OCI-LY3 (cell line): Measurements from ENCODE around the gene ZNF500.

Source experiments
- H2AFZ ChIP-seq: fragments of 200-600, 300-600 bp; shearing (Covaris generic); 2 replicates; pipeline ENCODE4 v1.6.0; 2014; ENCODE audit warnings: antibody characterized with exemption, low read depth, low read length
- H3K27ac ChIP-seq: fragments of 200-600, 300-600 bp; sonication (generic); 2 replicates; pipeline ENCODE4 v1.5.1; 2014; ENCODE audit warnings: mild to moderate bottlenecking, low read length, moderate library complexity, mixed read lengths
- H3K27me3 ChIP-seq: fragments of 200-600, 300-600 bp; sonication (generic); 2 replicates; pipeline ENCODE4 v1.6.1; 2014; ENCODE audit warnings: low read depth, low read length, mixed read lengths
- H3K36me3 ChIP-seq: fragments of 200-600, 300-600 bp; sonication (generic); replicated peaks from 2 replicates; pipeline ENCODE3; 2014; ENCODE audit warnings: low read depth, low read length, mixed read lengths
- H3K4me1 ChIP-seq: fragments of 300-600, 200-600 bp; sonication (generic); 2 replicates; pipeline ENCODE4 v1.6.1; 2014; ENCODE audit warnings: low read length, mixed read lengths
- H3K4me2 ChIP-seq: fragments of 200-600, 300-600 bp; sonication (generic); 2 replicates; pipeline ENCODE4 v1.6.1; 2014; ENCODE audit warnings: low read length, mixed read lengths
- H3K4me3 ChIP-seq: fragments of 300-600, 200-600 bp; sonication (generic); 2 replicates; pipeline ENCODE4 v1.5.1; 2014; ENCODE audit warnings: antibody characterized with exemption, mild to moderate bottlenecking, low read length, moderate library complexity
- H3K79me2 ChIP-seq: fragments of 300-600, 200-600 bp; shearing (Covaris generic); 2 replicates; pipeline ENCODE4 v1.6.1; 2014; ENCODE audit warnings: mild to moderate bottlenecking, low read length, mixed read lengths
- H3K9ac ChIP-seq: fragments of 300-600, 200-600 bp; shearing (Covaris generic); 2 replicates; pipeline ENCODE4 v1.6.0; 2014; ENCODE audit warnings: mild to moderate bottlenecking, low read length, moderate library complexity
- H3K9me3 ChIP-seq: fragments of 200-600, 300-600 bp; shearing (Covaris generic); 2 replicates; pipeline ENCODE4 v1.6.1; 2014; ENCODE audit warnings: low read length, mixed read lengths; ENCODE audit not compliant: insufficient read depth
- H4K20me1 ChIP-seq: fragments of 200-600, 300-600 bp; sonication (generic); 2 replicates; pipeline ENCODE4 v1.6.1; 2016; ENCODE audit warnings: low read length, mixed read lengths; ENCODE audit not compliant: insufficient read depth
- CTCF ChIP-seq: fragments of 200-600, 300-600 bp; sonication (generic); IDR thresholded peaks from 2 replicates; pipeline ENCODE4 v1.5.1; 2014; ENCODE audit warnings: antibody characterized with exemption, low read length, low read depth
- EZH2phosphoT487 ChIP-seq: fragments of 200-600 bp; shearing (Covaris generic); IDR thresholded peaks from 2 replicates; pipeline ENCODE4 v1.6.1; 2018; ENCODE audit warnings: antibody characterized with exemption, mixed run types, low read depth

ZNF500 gene

GRCh38 chr16:4700380-4700996 lies 66.5 kb downstream of the ZNF500 start:
- Histone ChIP-seq H3K79me2 (no peaks in the 10 kb centered on the region), H3K27me3 (no peaks in the 10 kb centered on the region), H3K36me3 (peaks cover 14% of the 10 kb centered on the region), H4K20me1 (no peaks in the 10 kb centered on the region), H3K4me3 (no peak overlapping the region), H3K4me1 (no peaks in the 10 kb centered on the region), H3K27ac (no peak overlapping the region), H2AFZ (no peak overlapping the region), H3K9ac (no peak overlapping the region), H3K9me3 (no peaks in the 10 kb centered on the region), H3K4me2 (no peak overlapping the region)
- TF ChIP-seq EZH2phosphoT487, result no peak
- TF ChIP-seq CTCF, result no peak

- Histone ChIP-seq H3K4me3 (no peak overlapping the region), H3K36me3 (peaks cover 14% of the 10 kb centered on the region)
These were observed 67.9 kb downstream of the ZNF500 start for GRCh38 chr16:4699046-4699556.

GRCh38 chr16:4698321-4699045 lies 68.5 kb downstream of the ZNF500 start:
- H3K4me3 ChIP-seq, result no peak overlapping the region
- H3K27me3 ChIP-seq, result no peaks in the 10 kb centered on the region
- TF ChIP-seq CTCF (no peak), EZH2phosphoT487 (no peak)
- H3K36me3 ChIP-seq, result peaks cover 14% of the 10 kb centered on the region
- no peaks in the 10 kb centered on the region for H4K20me1 ChIP-seq
- H3K9me3 ChIP-seq, result no peaks in the 10 kb centered on the region
- no peak overlapping the region for H2AFZ ChIP-seq
- peaks cover 3% of the 10 kb centered on the region; the same call in 1 of the 2 replicates for H3K4me1 ChIP-seq
- H3K79me2 ChIP-seq, result peaks cover 13% of the 10 kb centered on the region
- no peak overlapping the region for H3K27ac ChIP-seq
- no peak overlapping the region for H3K9ac ChIP-seq
- H3K4me2 ChIP-seq, result no peak overlapping the region

More at GRCh38 chr16:4699046-4699556, 67.9 kb downstream of the ZNF500 start:
- Histone ChIP-seq H3K27ac (no peak overlapping the region), H3K27me3 (no peaks in the 10 kb centered on the region), H3K79me2 (peaks cover 8% of the 10 kb centered on the region), H3K9me3 (no peaks in the 10 kb centered on the region), H3K9ac (no peak overlapping the region), H3K4me2 (no peak overlapping the region), H4K20me1 (no peaks in the 10 kb centered on the region), H2AFZ (no peak overlapping the region), H3K4me1 (peaks cover 3% of the 10 kb centered on the region; the same call in 1 of the 2 replicates)
- TF ChIP-seq CTCF, result no peak
- TF ChIP-seq EZH2phosphoT487, result no peak
